ENCODE results near the gene MYBPHL. TPM values are rescaled to one million over a fixed set of nuclear protein-coding genes. Genes with fewer than 3 reads are reported as not detected.

The MYBPHL gene
- total and polyA plus RNA-seq, 2 experiments from 2014 or later, result not detected

DNA sequence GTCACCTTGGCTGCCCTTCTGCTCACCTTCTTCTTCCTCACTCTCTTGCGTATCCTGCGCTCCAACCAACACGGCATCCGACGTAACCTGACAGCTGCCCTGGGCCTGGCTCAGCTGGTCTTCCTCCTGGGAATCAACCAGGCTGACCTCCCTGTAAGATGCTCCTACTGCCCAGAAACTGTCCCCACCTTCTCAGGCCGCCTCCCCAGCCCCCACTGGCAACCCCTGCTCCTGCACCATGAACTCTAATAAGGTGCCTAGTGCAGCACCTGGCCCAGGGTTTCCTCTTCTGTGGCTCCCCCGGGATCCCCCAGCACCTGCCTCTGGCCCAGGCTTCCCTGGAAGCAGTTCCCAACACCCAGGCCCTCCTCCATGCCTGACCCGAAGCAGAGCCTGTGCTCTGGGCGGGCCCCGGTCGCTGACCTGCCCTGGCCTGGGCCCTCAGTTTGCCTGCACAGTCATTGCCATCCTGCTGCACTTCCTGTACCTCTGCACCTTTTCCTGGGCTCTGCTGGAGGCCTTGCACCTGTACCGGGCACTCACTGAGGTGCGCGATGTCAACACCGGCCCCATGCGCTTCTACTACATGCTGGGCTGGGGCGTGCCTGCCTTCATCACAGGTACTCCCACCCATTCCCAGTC lies 36.7 kb downstream of the MYBPHL start:
- TF ChIP-seq EZH2phosphoT487 (IDR thresholded peaks at IDR 0.05; ENCODE audit: insufficient read depth, low read depth) (no peak), EZH2 (IDR thresholded peaks at IDR 0.05; ENCODE audit: insufficient read depth, poor library complexity, severe bottlenecking) (no peak)
- in situ Hi-C loops (cut with MboI), result loop anchor here (10.0 kb wide), 1 partner anchor 265 kb away; the partner anchor contains the start of gene GPR61
- Histone ChIP-seq H3K9me3 (ENCODE audit: low read depth) (no peaks in the 10 kb centered on the region), H3K27me3 (replicated peaks; ENCODE audit: insufficient read depth) (no peaks in the 10 kb centered on the region), H3K27ac (no peak overlapping the region), H3K79me2 (ENCODE audit: insufficient read depth) (no peaks in the 10 kb centered on the region), H3K36me3 (ENCODE audit: low read depth) (no peaks in the 10 kb centered on the region), H3K4me1 (ENCODE audit: insufficient read depth) (no peaks in the 10 kb centered on the region; the same call in 1 of the 2 replicates), H3K9ac (no peak overlapping the region), H2AFZ (no peak overlapping the region), H4K20me1 (ENCODE audit: insufficient read depth) (no peaks in the 10 kb centered on the region), H3K4me2 (ENCODE audit: unreplicated experiment) (no peak overlapping the region), H3K4me3 (no peak overlapping the region), H3K9me2 (ENCODE audit: insufficient read depth) (no peaks in the 10 kb centered on the region), H3F3A (ENCODE audit: insufficient read depth) (no peaks in the 10 kb centered on the region)
- 86 to 87% methylated on average over 16 to 17 of the region's 17 CpGs for WGBS, 2 experiments (ENCODE audit: low coverage in 1 of 2, low lambda C conversion rate in 2 of 2, missing lambda C conversion rate in 2 of 2)
- DNase-seq, result no peak

DNA sequence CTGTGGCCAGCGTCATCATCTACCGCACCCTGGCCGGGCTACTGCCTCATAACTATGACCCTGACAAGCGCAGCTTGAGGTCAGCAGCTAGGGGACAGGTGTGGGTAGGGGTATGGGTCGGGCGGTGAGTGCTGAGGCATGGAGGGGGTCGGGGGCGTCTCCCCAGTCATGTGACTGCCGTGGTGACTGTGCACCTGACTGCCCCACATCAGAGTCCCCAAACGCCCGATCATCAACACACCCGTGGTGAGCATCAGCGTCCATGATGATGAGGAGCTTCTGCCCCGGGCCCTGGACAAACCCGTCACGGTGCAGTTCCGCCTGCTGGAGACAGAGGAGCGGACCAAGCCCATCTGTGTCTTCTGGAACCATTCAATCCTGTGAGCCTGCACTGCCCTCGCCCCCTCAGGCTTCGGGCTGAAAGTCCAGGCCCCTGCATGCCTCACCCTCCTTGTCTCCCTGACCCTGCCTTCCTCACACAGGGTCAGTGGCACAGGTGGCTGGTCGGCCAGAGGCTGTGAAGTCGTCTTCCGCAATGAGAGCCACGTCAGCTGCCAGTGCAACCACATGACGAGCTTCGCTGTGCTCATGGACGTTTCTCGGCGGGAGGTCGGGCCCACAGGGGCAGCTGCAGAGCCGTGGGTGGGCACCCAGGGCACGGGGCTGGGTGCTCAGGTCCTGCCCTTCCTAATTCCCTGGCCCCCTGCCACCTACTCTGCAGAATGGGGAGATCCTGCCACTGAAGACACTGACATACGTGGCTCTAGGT lies 37.4 kb downstream of the MYBPHL start:
- in situ Hi-C loops (cut with MboI), result loop anchor here (10.0 kb wide), 1 partner anchor 265 kb away; the partner anchor contains the start of gene GPR61
- TF ChIP-seq EZH2 (IDR thresholded peaks at IDR 0.05; ENCODE audit: insufficient read depth, poor library complexity, severe bottlenecking), result no peak

DNA sequence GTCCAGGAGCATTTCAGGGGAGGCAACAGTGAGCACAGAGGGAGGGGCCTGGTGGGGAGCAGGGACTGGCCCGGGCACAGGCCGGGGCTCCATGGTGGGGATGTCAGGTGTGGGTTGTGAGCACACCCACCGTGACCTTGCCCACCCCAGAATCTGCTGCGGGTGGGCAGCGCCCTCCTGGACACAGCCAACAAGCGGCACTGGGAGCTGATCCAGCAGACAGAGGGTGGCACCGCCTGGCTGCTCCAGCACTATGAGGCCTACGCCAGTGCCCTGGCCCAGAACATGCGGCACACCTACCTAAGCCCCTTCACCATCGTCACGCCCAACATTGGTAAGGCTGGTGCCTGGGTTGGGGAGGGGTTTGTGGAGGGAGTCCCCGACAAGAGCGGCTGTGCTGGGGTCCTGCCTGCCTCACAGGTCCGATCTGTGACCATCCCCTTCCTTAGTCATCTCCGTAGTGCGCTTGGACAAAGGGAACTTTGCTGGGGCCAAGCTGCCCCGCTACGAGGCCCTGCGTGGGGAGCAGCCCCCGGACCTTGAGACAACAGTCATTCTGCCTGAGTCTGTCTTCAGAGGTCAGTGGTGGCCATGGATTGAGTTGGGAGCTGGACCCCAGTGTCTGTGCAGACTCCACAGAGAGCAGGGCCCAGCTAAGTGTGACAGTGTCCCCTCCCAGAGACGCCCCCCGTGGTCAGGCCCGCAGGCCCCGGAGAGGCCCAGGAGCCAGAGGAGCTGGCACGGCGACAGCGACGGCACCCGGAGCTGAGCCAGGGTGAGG lies 38.2 kb downstream of the MYBPHL start:
- Histone ChIP-seq H3K4me1 (ENCODE audit: insufficient read depth) (no peaks in the 10 kb centered on the region), H2AFZ (no peak overlapping the region), H3K9me2 (ENCODE audit: insufficient read depth) (no peaks in the 10 kb centered on the region), H3K9ac (no peak overlapping the region), H4K20me1 (ENCODE audit: insufficient read depth) (no peaks in the 10 kb centered on the region), H3K36me3 (ENCODE audit: low read depth) (no peaks in the 10 kb centered on the region), H3F3A (ENCODE audit: insufficient read depth) (no peaks in the 10 kb centered on the region), H3K27ac (no peak overlapping the region), H3K27me3 (replicated peaks; ENCODE audit: insufficient read depth) (no peaks in the 10 kb centered on the region), H3K79me2 (ENCODE audit: insufficient read depth) (no peaks in the 10 kb centered on the region), H3K9me3 (ENCODE audit: low read depth) (no peaks in the 10 kb centered on the region), H3K4me2 (ENCODE audit: unreplicated experiment) (no peak overlapping the region), H3K4me3 (no peak overlapping the region)
- in situ Hi-C loops (cut with MboI), result loop anchor here (10.0 kb wide), 1 partner anchor 266 kb away; the partner anchor contains the start of gene GPR61
- WGBS, 2 experiments (ENCODE audit: low coverage in 1 of 2, low lambda C conversion rate in 2 of 2, missing lambda C conversion rate in 2 of 2), result 80 to 85% methylated on average over 22 to 27 of the region's 29 CpGs
- DNase-seq, result no peak
- no peak for TF ChIP-seq EZH2phosphoT487 (IDR thresholded peaks at IDR 0.05; ENCODE audit: insufficient read depth, low read depth)
- TF ChIP-seq EZH2 (IDR thresholded peaks at IDR 0.05; ENCODE audit: insufficient read depth, poor library complexity, severe bottlenecking), result no peak

More for the DNA sequence above, 37.4 kb downstream of the MYBPHL start:
- H3K79me2 ChIP-seq (ENCODE audit: insufficient read depth), result no peaks in the 10 kb centered on the region
- H3K27ac ChIP-seq, result no peak overlapping the region
- no peaks in the 10 kb centered on the region for H3F3A ChIP-seq (ENCODE audit: insufficient read depth)
- no peaks in the 10 kb centered on the region for H3K9me3 ChIP-seq (ENCODE audit: low read depth)
- no peak for DNase-seq
- WGBS, 2 experiments (ENCODE audit: low coverage in 1 of 2, low lambda C conversion rate in 2 of 2, missing lambda C conversion rate in 2 of 2), result 82 to 86% methylated on average over 32 to 33 of the region's 33 CpGs
- H4K20me1 ChIP-seq (ENCODE audit: insufficient read depth), result no peaks in the 10 kb centered on the region
- no peak overlapping the region for H2AFZ ChIP-seq
- no peaks in the 10 kb centered on the region for H3K9me2 ChIP-seq (ENCODE audit: insufficient read depth)
- no peak overlapping the region for H3K9ac ChIP-seq
- no peaks in the 10 kb centered on the region for H3K27me3 ChIP-seq (replicated peaks; ENCODE audit: insufficient read depth)
- no peak overlapping the region for H3K4me2 ChIP-seq (ENCODE audit: unreplicated experiment)
- no peaks in the 10 kb centered on the region for H3K36me3 ChIP-seq (ENCODE audit: low read depth)
- H3K4me3 ChIP-seq, result no peak overlapping the region
- no peaks in the 10 kb centered on the region for H3K4me1 ChIP-seq (ENCODE audit: insufficient read depth)

DNA sequence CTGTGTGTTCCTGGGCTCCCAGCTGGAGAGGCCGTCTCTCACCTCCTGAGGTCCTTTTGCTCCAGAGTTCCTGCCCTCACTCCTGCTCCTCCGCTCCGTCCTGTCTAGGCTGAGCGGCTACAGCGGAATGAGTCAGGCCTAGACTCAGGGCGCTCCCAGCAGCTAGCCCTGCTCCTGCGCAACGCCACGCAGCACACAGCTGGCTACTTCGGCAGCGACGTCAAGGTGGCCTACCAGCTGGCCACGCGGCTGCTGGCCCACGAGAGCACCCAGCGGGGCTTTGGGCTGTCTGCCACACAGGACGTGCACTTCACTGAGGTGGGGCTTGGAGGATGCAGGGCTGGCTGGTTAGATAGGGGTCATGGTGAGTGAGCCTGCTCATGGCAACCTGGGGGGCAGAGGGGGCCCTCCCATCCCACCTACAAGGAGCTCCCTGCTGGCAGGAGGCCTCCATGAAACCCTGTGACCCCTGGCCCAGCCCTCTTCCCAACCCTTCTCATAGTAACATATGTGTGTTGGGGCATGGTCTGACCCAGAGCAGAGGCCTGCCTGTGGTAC lies 39.0 kb downstream of the MYBPHL start:
- in situ Hi-C loops (cut with MboI), result loop anchor here (10.0 kb wide), 1 partner anchor 267 kb away; the partner anchor contains the start of gene GPR61
- WGBS, 2 experiments (ENCODE audit: low coverage in 1 of 2, low lambda C conversion rate in 2 of 2, missing lambda C conversion rate in 2 of 2), result 85 to 88% methylated on average over 17 of the region's 17 CpGs
- no peaks in the 10 kb centered on the region for H3K4me1 ChIP-seq (ENCODE audit: insufficient read depth)
- H3K9ac ChIP-seq, result no peak overlapping the region
- no peak overlapping the region for H3K4me2 ChIP-seq (ENCODE audit: unreplicated experiment)
- no peaks in the 10 kb centered on the region for H3K9me2 ChIP-seq (ENCODE audit: insufficient read depth)
- no peaks in the 10 kb centered on the region for H3K79me2 ChIP-seq (ENCODE audit: insufficient read depth)
- H2AFZ ChIP-seq, result no peak overlapping the region
- no peaks in the 10 kb centered on the region for H4K20me1 ChIP-seq (ENCODE audit: insufficient read depth)
- no peaks in the 10 kb centered on the region for H3K9me3 ChIP-seq (ENCODE audit: low read depth)
- TF ChIP-seq EZH2phosphoT487 (IDR thresholded peaks at IDR 0.05; ENCODE audit: insufficient read depth, low read depth) (no peak), EZH2 (IDR thresholded peaks at IDR 0.05; ENCODE audit: insufficient read depth, poor library complexity, severe bottlenecking) (no peak)
- H3F3A ChIP-seq (ENCODE audit: insufficient read depth), result no peaks in the 10 kb centered on the region
- no peak overlapping the region for H3K27ac ChIP-seq
- H3K4me3 ChIP-seq, result no peak overlapping the region
- H3K36me3 ChIP-seq (ENCODE audit: low read depth), result no peaks in the 10 kb centered on the region
- no peak for DNase-seq
- H3K27me3 ChIP-seq (replicated peaks; ENCODE audit: insufficient read depth), result no peaks in the 10 kb centered on the region

Measured in GM23248 (cell line).